ACC112 (cell line): ENCODE data around the gene TMEM26.

Source experiments
- H2AFZ ChIP-seq: fragments of 200-600 bp; sonication (generic); one replicate; pipeline ENCODE4 v1.6.0; 2017; ENCODE audit warnings: antibody characterized with exemption, low read length; ENCODE audit not compliant: unreplicated experiment
- H3K27ac ChIP-seq: fragments of 200-600 bp; sonication (generic); 2 replicates; pipeline ENCODE4 v1.5.1; 2014; ENCODE audit warnings: low read depth, mild to moderate bottlenecking, antibody characterized with exemption, low read length, moderate library complexity
- H3K27me3 ChIP-seq: fragments of 200-600 bp; sonication (generic); 2 replicates; pipeline ENCODE4 v1.6.1; 2014; ENCODE audit warnings: mild to moderate bottlenecking, antibody characterized with exemption, low read length, moderate library complexity, mixed read lengths; ENCODE audit not compliant: insufficient read depth
- H3K36me3 ChIP-seq: fragments of 200-600 bp; sonication (generic); 2 replicates; pipeline ENCODE4 v1.6.1; 2016; ENCODE audit warnings: mild to moderate bottlenecking, antibody characterized with exemption, low read length, moderate library complexity, mixed read lengths; ENCODE audit not compliant: insufficient read depth
- H3K4me1 ChIP-seq: fragments of 200-600 bp; sonication (generic); one replicate; pipeline ENCODE4 v1.6.1; 2016; ENCODE audit warnings: low read length, mixed read lengths; ENCODE audit not compliant: insufficient read depth, unreplicated experiment, control insufficient read depth
- H3K4me3 ChIP-seq: fragments of 200-600 bp; sonication (generic); 2 replicates; pipeline ENCODE4 v1.5.1; 2014; ENCODE audit warnings: mild to moderate bottlenecking, low read depth, low read length
- H3K79me2 ChIP-seq: fragments of 200-600 bp; sonication (generic); one replicate; pipeline ENCODE4 v1.6.0; 2016; ENCODE audit warnings: low read length; ENCODE audit not compliant: control insufficient read depth, unreplicated experiment, insufficient read depth

Gene TMEM26

GRCh38 chr10:61376908-61377368 is 76.2 kb downstream of the TMEM26 start:
- no peak overlapping the region for H3K27ac ChIP-seq
- H3K4me3 ChIP-seq = no peak overlapping the region
- no peaks in the 10 kb centered on the region for H3K4me1 ChIP-seq
- H3K36me3 ChIP-seq = no peaks in the 10 kb centered on the region
- no peaks in the 10 kb centered on the region for H3K27me3 ChIP-seq
- no peaks in the 10 kb centered on the region for H3K79me2 ChIP-seq
- no peak overlapping the region for H2AFZ ChIP-seq

- H3K4me1 ChIP-seq = no peaks in the 10 kb centered on the region
- H3K27me3 ChIP-seq = no peaks in the 10 kb centered on the region
- H3K4me3 ChIP-seq = no peak overlapping the region
- H3K27ac ChIP-seq = no peak overlapping the region
- no peaks in the 10 kb centered on the region for H3K36me3 ChIP-seq
- H3K79me2 ChIP-seq = no peaks in the 10 kb centered on the region
- H2AFZ ChIP-seq = no peak overlapping the region
Observed at GRCh38 chr10:61376377-61376776, 76.8 kb downstream of the TMEM26 start.

GRCh38 chr10:61366365-61366764 is 86.8 kb downstream of the TMEM26 start:
- Histone ChIP-seq H3K27ac (no peak overlapping the region), H3K27me3 (no peaks in the 10 kb centered on the region), H2AFZ (no peak overlapping the region), H3K36me3 (no peaks in the 10 kb centered on the region), H3K79me2 (no peaks in the 10 kb centered on the region), H3K4me3 (no peak overlapping the region), H3K4me1 (no peaks in the 10 kb centered on the region)

GRCh38 chr10:61364619-61365018 is 88.6 kb downstream of the TMEM26 start:
- H3K36me3 ChIP-seq = no peaks in the 10 kb centered on the region
- H3K27ac ChIP-seq = no peak overlapping the region
- H2AFZ ChIP-seq = no peak overlapping the region
- no peaks in the 10 kb centered on the region for H3K4me1 ChIP-seq
- H3K79me2 ChIP-seq = no peaks in the 10 kb centered on the region
- H3K4me3 ChIP-seq = no peak overlapping the region
- no peaks in the 10 kb centered on the region for H3K27me3 ChIP-seq

GRCh38 chr10:61363006-61363405 is 90.2 kb downstream of the TMEM26 start:
- Histone ChIP-seq H3K27ac (no peak overlapping the region), H3K79me2 (no peaks in the 10 kb centered on the region), H2AFZ (no peak overlapping the region), H3K4me3 (no peak overlapping the region), H3K36me3 (no peaks in the 10 kb centered on the region), H3K4me1 (no peaks in the 10 kb centered on the region), H3K27me3 (no peaks in the 10 kb centered on the region)

DNA sequence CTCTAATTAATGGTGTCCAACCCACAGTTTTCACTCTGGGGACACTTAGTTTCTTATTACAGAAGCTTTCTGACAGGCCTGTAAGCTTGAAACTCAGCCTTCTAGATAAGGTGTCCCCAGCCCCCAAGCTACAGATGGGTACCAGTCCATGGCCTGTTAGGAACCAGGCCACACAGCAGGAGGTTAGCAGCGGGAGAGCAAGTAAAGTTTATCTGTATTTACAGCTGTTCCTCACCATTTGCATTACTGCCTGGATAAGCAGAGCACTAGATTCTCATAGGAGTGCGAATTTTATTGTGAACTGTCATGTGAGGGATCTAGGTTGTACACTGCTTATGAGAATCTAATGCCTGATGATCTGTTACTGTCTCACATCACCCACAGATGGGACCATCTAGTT is 93.7 kb downstream of the TMEM26 start:
- no peaks in the 10 kb centered on the region for H3K36me3 ChIP-seq
- H3K4me1 ChIP-seq = no peaks in the 10 kb centered on the region
- H2AFZ ChIP-seq = no peak overlapping the region
- no peak overlapping the region for H3K4me3 ChIP-seq
- no peaks in the 10 kb centered on the region for H3K79me2 ChIP-seq
- H3K27me3 ChIP-seq = no peaks in the 10 kb centered on the region
- H3K27ac ChIP-seq = no peak overlapping the region

DNA sequence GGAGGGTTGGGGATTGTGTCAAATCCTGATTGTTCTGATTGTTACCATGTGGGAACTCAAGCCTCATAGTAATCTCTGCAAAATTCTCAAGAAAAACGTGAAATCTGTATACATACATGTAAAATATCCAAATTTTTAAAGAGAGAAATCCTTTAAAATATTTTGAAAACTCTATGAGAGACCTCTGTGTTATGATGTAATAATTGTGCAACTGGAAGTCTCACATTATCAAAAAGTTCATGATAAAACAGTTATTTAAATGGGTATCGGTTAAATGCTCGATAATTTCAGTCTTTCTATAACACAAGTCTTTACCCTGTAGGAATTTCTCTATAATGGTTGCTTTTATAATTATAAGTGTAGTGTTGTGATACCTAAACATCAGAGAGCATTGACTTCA is 95.5 kb downstream of the TMEM26 start:
- H3K27me3 ChIP-seq = 0 out of 2 replicates have a peak, but pooled peaks cover 5% of the 10 kb centered on the region
- no peak overlapping the region for H2AFZ ChIP-seq
- H3K79me2 ChIP-seq = no peaks in the 10 kb centered on the region
- H3K4me1 ChIP-seq = no peaks in the 10 kb centered on the region
- no peak overlapping the region for H3K4me3 ChIP-seq
- H3K27ac ChIP-seq = no peak overlapping the region
- H3K36me3 ChIP-seq = no peaks in the 10 kb centered on the region
